H9 (cell line): ENCODE data around the gene ANKRD12. TPM values are rescaled to one million over a fixed set of nuclear protein-coding genes. Genes with fewer than 3 reads are reported as not detected.

ENCODE experiments used
- DNase-seq: peaks from one replicate; pipeline ENCODE4 v3.0.0-alpha.2; 2017
- H2AFZ ChIP-seq: one replicate; pipeline ENCODE4 v1.6.1; 2013; ENCODE audit warnings: mild to moderate bottlenecking, low read length, control low read depth, moderate library complexity
- H2AK5ac ChIP-seq: 2 replicates; pipeline ENCODE4 v1.6.1; 2013; ENCODE audit warnings: low read length, control low read depth, mixed read lengths; ENCODE audit not compliant: insufficient read length
- H2BK120ac ChIP-seq: one replicate; pipeline ENCODE4 v1.6.1; 2013; ENCODE audit warnings: low read depth, mild to moderate bottlenecking, low read length, control low read depth, inconsistent platforms; ENCODE audit not compliant: poor library complexity, severe bottlenecking
- H2BK12ac ChIP-seq: 2 replicates; pipeline ENCODE4 v1.6.1; 2013; ENCODE audit warnings: low read length, control low read depth, mixed read lengths, low read depth; ENCODE audit not compliant: insufficient read length
- H2BK15ac ChIP-seq: 2 replicates; pipeline ENCODE4 v1.6.1; 2013; ENCODE audit warnings: low read depth, low read length, control low read depth
- H2BK20ac ChIP-seq: one replicate; pipeline ENCODE4 v1.6.1; 2013; ENCODE audit warnings: low read depth, mild to moderate bottlenecking, low read length, control low read depth, inconsistent platforms; ENCODE audit not compliant: poor library complexity, severe bottlenecking
- H2BK5ac ChIP-seq: 2 replicates; pipeline ENCODE4 v1.6.1; 2013; ENCODE audit warnings: low read length, control low read depth, mixed read lengths; ENCODE audit not compliant: insufficient read length
- H3K14ac ChIP-seq: 2 replicates; pipeline ENCODE4 v1.6.1; 2013; ENCODE audit warnings: low read length, control low read depth; ENCODE audit not compliant: insufficient read depth
- H3K18ac ChIP-seq: 2 replicates; pipeline ENCODE4 v1.6.1; 2013; ENCODE audit warnings: low read depth, mild to moderate bottlenecking, mixed read lengths, low read length, control low read depth; ENCODE audit not compliant: insufficient read length
- H3K23ac ChIP-seq: 2 replicates; pipeline ENCODE4 v1.6.1; 2013; ENCODE audit warnings: low read length, control low read depth, mixed read lengths, low read depth; ENCODE audit not compliant: insufficient read length
- H3K23me2 ChIP-seq: 2 replicates; pipeline ENCODE4 v1.6.1; 2013; ENCODE audit warnings: low read depth, mild to moderate bottlenecking, mixed read lengths, low read length, control low read depth; ENCODE audit not compliant: insufficient read length, poor library complexity, severe bottlenecking
- H3K27ac ChIP-seq: 2 replicates; pipeline ENCODE4 v1.5.1; 2013; ENCODE audit warnings: low read length, control low read depth, mixed read lengths, low read depth; ENCODE audit not compliant: insufficient read length
- H3K27me3 ChIP-seq: 2 replicates; pipeline ENCODE4 v1.6.1; 2013; ENCODE audit warnings: low read length, control low read depth, inconsistent platforms; ENCODE audit not compliant: insufficient read depth
- H3K4ac ChIP-seq: 2 replicates; pipeline ENCODE4 v1.6.1; 2013; ENCODE audit warnings: low read depth, mild to moderate bottlenecking, control low read depth, inconsistent platforms, low read length, moderate library complexity
- H3K4me1 ChIP-seq: 2 replicates; pipeline ENCODE4 v1.6.1; 2013; ENCODE audit warnings: low read length, control low read depth, inconsistent platforms; ENCODE audit not compliant: insufficient read depth
- H3K4me2 ChIP-seq: 2 replicates; pipeline ENCODE4 v1.6.1; 2013; ENCODE audit warnings: low read length, control low read depth, mixed read lengths; ENCODE audit not compliant: insufficient read length, insufficient read depth
- H3K56ac ChIP-seq: 2 replicates; pipeline ENCODE4 v1.6.1; 2013; ENCODE audit warnings: low read depth, mild to moderate bottlenecking, mixed read lengths, low read length, control low read depth; ENCODE audit not compliant: insufficient read length
- H3K79me1 ChIP-seq: 2 replicates; pipeline ENCODE4 v1.6.1; 2013; ENCODE audit warnings: low read depth, mild to moderate bottlenecking, moderate library complexity, low read length, control low read depth, inconsistent platforms; ENCODE audit not compliant: insufficient read depth, poor library complexity, severe bottlenecking
- H3K79me2 ChIP-seq: 2 replicates; pipeline ENCODE4 v1.6.1; 2013; ENCODE audit warnings: low read length, control low read depth, inconsistent platforms; ENCODE audit not compliant: insufficient read depth
- H3K9ac ChIP-seq: 2 replicates; pipeline ENCODE4 v1.6.1; 2013; ENCODE audit warnings: low read length, control low read depth, mixed read lengths; ENCODE audit not compliant: insufficient read length; ENCODE audit errors: extremely low read depth
- H3K9me3 ChIP-seq: one replicate; pipeline ENCODE4 v1.6.1; 2013; ENCODE audit warnings: low read depth, low read length, inconsistent platforms; ENCODE audit not compliant: control insufficient read depth
- H3T11ph ChIP-seq: one replicate; pipeline ENCODE4 v1.6.1; 2013; ENCODE audit warnings: mild to moderate bottlenecking, low read length, control low read depth, inconsistent platforms
- H4K20me1 ChIP-seq: one replicate; pipeline ENCODE4 v1.6.1; 2013; ENCODE audit not compliant: control insufficient read depth, insufficient read length, insufficient read depth
- H4K5ac ChIP-seq: 2 replicates; pipeline ENCODE4 v1.6.1; 2013; ENCODE audit warnings: low read depth, mild to moderate bottlenecking, mixed read lengths, low read length, control low read depth; ENCODE audit not compliant: insufficient read length
- H4K8ac ChIP-seq: replicated peaks from 2 replicates; pipeline ENCODE4 v1.6.1; 2013; ENCODE audit warnings: low read length, control low read depth, mixed read lengths, low read depth; ENCODE audit not compliant: insufficient read length
- H4K91ac ChIP-seq: 2 replicates; pipeline ENCODE4 v1.6.1; 2013; ENCODE audit warnings: low read depth, mild to moderate bottlenecking, moderate library complexity, mixed read lengths, low read length, control low read depth; ENCODE audit not compliant: insufficient read length
- H3K27ac Mint-ChIP-seq, 3 experiments: 2 replicates in 2 of 3; 3 replicates in 1 of 3; pipeline ENCODE4 v1.8.0; 2020 to 2021; ENCODE audit warnings: mixed read lengths in 3 of 3, mild to moderate bottlenecking in 1 of 3, moderate library complexity in 1 of 3
- H3K27me3 Mint-ChIP-seq: 2 replicates; pipeline ENCODE4 v1.8.0; 2021; ENCODE audit warnings: low read depth, mild to moderate bottlenecking, moderate library complexity, mixed read lengths
- H3K36me3 Mint-ChIP-seq, 3 experiments: 2 replicates in 2 of 3; 3 replicates in 1 of 3; pipeline ENCODE4 v1.8.0; 2020 to 2021; ENCODE audit warnings: low read depth in 3 of 3, mixed read lengths in 3 of 3; ENCODE audit not compliant: insufficient read depth in 1 of 3
- H3K4me1 Mint-ChIP-seq, 2 experiments: 2 replicates each; pipeline ENCODE4 v1.8.0; 2020; ENCODE audit warnings: mixed read lengths in 2 of 2
- H3K4me3 Mint-ChIP-seq, 2 experiments: 2 replicates in 1 of 2; 3 replicates in 1 of 2; pipeline ENCODE4 v1.8.0; 2020 to 2021; ENCODE audit warnings: mild to moderate bottlenecking in 2 of 2, mixed read lengths in 2 of 2, moderate library complexity in 1 of 2
- H3K9me3 Mint-ChIP-seq, 2 experiments: 2 replicates in 1 of 2; 3 replicates in 1 of 2; pipeline ENCODE4 v1.8.0; 2020; ENCODE audit warnings: mild to moderate bottlenecking in 2 of 2, mixed read lengths in 2 of 2, moderate library complexity in 1 of 2
- WGBS: extraction: QIAGEN DNeasy Blood & Tissue Kit; methylation state at CpG from one replicate; pipeline ENCODE4 v1.1.7; 2013; ENCODE audit warnings: missing lambda C conversion rate, low lambda C conversion rate, mixed read lengths; ENCODE audit not compliant: insufficient read length; ENCODE audit errors: extremely low coverage; 5-methylcytosine and 5-hydroxymethylcytosine counted together
- total RNA-seq: library from RNA; stranded (reverse); gene quantifications from 2 replicates; pipeline ENCODE4 v1.2.1, GENCODE V29; 2021
- TF ChIP-seq, protein P1 (sequence below): fragments of 200-600 bp; sonication (generic); conservative IDR thresholded peaks from 3 replicates; pipeline ENCODE4 v1.8.0; 2021; ENCODE audit warnings: antibody characterized with exemption, mild to moderate bottlenecking

The ANKRD12 gene
- total RNA-seq, 1 experiment from 2014 or later, result 38.9 TPM

DNA sequence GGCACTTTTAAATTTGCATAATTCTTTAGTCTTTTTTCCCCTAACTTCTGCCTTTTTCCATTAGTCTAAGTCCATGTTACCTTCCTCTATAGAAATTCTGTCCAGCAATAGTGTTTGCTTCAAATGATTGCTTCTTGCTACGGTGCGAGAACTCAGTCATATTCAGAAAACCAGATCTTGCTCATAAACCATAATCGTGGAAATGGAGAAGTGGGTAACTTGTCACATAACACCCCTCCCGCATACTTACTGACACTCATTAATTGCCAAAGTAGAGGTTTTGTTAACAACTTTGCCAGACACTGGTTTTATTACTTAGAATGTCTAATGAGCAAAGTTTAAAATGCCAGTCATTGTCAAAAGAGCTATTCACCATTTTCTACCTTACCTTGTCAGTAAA is 103.7 kb downstream of the ANKRD12 start:
- no peaks in the 10 kb centered on the region for H3K9me3 Mint-ChIP-seq
- H3K14ac ChIP-seq, result no peak overlapping the region
- no CpG with 5 or more reads among the region's 4 CpGs for WGBS
- peaks cover 6% of the 10 kb centered on the region; the same call in 1 of the 2 replicates for H3K4me1 ChIP-seq
- no peak overlapping the region for H4K91ac ChIP-seq
- H3K4me1 Mint-ChIP-seq, result peaks cover 22 to 24% of the 10 kb centered on the region in 2 experiments
- no peak overlapping the region for H2BK12ac ChIP-seq
- H2BK20ac ChIP-seq, result no peak overlapping the region
- no peak overlapping the region for H3K27ac Mint-ChIP-seq
- H3K23me2 ChIP-seq, result no peaks in the 10 kb centered on the region
- no peak overlapping the region for H3K18ac ChIP-seq
- no peaks in the 10 kb centered on the region for H3K79me1 ChIP-seq
- H3K56ac ChIP-seq, result no peak overlapping the region
- H2AFZ ChIP-seq, result no peak overlapping the region
- no peak overlapping the region for H3K4me3 Mint-ChIP-seq
- DNase-seq, result no peak
- H3K9me3 ChIP-seq, result no peaks in the 10 kb centered on the region
- no peak overlapping the region for H3K23ac ChIP-seq
- no peak overlapping the region for H4K8ac ChIP-seq
- TF ChIP-seq, protein P1, sequence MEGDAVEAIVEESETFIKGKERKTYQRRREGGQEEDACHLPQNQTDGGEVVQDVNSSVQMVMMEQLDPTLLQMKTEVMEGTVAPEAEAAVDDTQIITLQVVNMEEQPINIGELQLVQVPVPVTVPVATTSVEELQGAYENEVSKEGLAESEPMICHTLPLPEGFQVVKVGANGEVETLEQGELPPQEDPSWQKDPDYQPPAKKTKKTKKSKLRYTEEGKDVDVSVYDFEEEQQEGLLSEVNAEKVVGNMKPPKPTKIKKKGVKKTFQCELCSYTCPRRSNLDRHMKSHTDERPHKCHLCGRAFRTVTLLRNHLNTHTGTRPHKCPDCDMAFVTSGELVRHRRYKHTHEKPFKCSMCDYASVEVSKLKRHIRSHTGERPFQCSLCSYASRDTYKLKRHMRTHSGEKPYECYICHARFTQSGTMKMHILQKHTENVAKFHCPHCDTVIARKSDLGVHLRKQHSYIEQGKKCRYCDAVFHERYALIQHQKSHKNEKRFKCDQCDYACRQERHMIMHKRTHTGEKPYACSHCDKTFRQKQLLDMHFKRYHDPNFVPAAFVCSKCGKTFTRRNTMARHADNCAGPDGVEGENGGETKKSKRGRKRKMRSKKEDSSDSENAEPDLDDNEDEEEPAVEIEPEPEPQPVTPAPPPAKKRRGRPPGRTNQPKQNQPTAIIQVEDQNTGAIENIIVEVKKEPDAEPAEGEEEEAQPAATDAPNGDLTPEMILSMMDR, result no peak
- H2BK120ac ChIP-seq, result no peak overlapping the region
- H2AK5ac ChIP-seq, result no peak overlapping the region
- no peaks in the 10 kb centered on the region for H3K27me3 Mint-ChIP-seq
- H4K5ac ChIP-seq, result no peak overlapping the region
- no peak overlapping the region for H3K9ac ChIP-seq
- H3K36me3 Mint-ChIP-seq, result peaks cover 3 to 16% (median 8%) of the 10 kb centered on the region in 3 experiments; a peak in 4 of 7 replicates
- no peak overlapping the region for H3K4me2 ChIP-seq
- no peak overlapping the region for H3K27ac ChIP-seq
- H3T11ph ChIP-seq, result no peak overlapping the region
- H4K20me1 ChIP-seq, result no peaks in the 10 kb centered on the region
- no peak overlapping the region for H3K4ac ChIP-seq
- H2BK15ac ChIP-seq, result no peak overlapping the region
- no peak overlapping the region for H2BK5ac ChIP-seq
- no peaks in the 10 kb centered on the region for H3K79me2 ChIP-seq
- H3K27me3 ChIP-seq, result no peaks in the 10 kb centered on the region
